ENCODE measurements around the gene MMP17.

DNA sequence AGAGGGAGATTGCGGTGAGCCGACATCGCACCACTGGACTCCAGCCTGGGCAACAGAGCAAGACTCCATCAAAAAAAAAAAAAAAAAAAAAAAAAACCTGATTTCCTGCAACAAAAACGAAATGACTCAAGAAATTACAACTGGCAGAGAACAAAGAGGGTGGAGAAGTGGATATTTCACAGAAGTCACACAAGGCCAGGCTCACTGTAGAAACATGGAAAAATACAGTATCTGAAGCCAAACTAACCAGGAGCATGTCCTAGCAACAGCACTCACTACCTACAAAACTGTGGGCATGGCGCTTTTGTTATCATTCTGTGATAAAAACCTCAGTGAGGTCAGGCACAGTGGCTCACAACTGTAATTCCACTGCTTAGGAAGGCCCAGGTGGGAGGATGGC lies 11.7 kb upstream of the MMP17 start:
- TF ChIP-seq RAD21 (IDR thresholded peaks at IDR 0.05) (no peak), YY1 (IDR thresholded peaks at IDR 0.05) (no peak), GABPA (IDR thresholded peaks at IDR 0.05 in 1 of 2, conservative IDR thresholded peaks at IDR 0.05 in 1 of 2) (no peak), EGR1 (IDR thresholded peaks at IDR 0.05; ENCODE audit: low read depth in 2 of 2) (no peak)
- TF ChIP-seq, protein P1, sequence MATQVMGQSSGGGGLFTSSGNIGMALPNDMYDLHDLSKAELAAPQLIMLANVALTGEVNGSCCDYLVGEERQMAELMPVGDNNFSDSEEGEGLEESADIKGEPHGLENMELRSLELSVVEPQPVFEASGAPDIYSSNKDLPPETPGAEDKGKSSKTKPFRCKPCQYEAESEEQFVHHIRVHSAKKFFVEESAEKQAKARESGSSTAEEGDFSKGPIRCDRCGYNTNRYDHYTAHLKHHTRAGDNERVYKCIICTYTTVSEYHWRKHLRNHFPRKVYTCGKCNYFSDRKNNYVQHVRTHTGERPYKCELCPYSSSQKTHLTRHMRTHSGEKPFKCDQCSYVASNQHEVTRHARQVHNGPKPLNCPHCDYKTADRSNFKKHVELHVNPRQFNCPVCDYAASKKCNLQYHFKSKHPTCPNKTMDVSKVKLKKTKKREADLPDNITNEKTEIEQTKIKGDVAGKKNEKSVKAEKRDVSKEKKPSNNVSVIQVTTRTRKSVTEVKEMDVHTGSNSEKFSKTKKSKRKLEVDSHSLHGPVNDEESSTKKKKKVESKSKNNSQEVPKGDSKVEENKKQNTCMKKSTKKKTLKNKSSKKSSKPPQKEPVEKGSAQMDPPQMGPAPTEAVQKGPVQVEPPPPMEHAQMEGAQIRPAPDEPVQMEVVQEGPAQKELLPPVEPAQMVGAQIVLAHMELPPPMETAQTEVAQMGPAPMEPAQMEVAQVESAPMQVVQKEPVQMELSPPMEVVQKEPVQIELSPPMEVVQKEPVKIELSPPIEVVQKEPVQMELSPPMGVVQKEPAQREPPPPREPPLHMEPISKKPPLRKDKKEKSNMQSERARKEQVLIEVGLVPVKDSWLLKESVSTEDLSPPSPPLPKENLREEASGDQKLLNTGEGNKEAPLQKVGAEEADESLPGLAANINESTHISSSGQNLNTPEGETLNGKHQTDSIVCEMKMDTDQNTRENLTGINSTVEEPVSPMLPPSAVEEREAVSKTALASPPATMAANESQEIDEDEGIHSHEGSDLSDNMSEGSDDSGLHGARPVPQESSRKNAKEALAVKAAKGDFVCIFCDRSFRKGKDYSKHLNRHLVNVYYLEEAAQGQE (IDR thresholded peaks at IDR 0.05) = no peak
- TF ChIP-seq, protein P2, sequence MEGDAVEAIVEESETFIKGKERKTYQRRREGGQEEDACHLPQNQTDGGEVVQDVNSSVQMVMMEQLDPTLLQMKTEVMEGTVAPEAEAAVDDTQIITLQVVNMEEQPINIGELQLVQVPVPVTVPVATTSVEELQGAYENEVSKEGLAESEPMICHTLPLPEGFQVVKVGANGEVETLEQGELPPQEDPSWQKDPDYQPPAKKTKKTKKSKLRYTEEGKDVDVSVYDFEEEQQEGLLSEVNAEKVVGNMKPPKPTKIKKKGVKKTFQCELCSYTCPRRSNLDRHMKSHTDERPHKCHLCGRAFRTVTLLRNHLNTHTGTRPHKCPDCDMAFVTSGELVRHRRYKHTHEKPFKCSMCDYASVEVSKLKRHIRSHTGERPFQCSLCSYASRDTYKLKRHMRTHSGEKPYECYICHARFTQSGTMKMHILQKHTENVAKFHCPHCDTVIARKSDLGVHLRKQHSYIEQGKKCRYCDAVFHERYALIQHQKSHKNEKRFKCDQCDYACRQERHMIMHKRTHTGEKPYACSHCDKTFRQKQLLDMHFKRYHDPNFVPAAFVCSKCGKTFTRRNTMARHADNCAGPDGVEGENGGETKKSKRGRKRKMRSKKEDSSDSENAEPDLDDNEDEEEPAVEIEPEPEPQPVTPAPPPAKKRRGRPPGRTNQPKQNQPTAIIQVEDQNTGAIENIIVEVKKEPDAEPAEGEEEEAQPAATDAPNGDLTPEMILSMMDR (IDR thresholded peaks at IDR 0.05; ENCODE audit: low read depth, low read length, missing input control) = no peak
